ENCODE data around the gene KCNG1. TPM values are rescaled to one million over a fixed set of nuclear protein-coding genes. Genes with fewer than 3 reads are reported as not detected.

KCNG1 gene
- total and polyA plus RNA-seq, 2 of the 4 experiments (the other 2 are of a cell fraction) = 23.7 to 51.4 TPM

DNA sequence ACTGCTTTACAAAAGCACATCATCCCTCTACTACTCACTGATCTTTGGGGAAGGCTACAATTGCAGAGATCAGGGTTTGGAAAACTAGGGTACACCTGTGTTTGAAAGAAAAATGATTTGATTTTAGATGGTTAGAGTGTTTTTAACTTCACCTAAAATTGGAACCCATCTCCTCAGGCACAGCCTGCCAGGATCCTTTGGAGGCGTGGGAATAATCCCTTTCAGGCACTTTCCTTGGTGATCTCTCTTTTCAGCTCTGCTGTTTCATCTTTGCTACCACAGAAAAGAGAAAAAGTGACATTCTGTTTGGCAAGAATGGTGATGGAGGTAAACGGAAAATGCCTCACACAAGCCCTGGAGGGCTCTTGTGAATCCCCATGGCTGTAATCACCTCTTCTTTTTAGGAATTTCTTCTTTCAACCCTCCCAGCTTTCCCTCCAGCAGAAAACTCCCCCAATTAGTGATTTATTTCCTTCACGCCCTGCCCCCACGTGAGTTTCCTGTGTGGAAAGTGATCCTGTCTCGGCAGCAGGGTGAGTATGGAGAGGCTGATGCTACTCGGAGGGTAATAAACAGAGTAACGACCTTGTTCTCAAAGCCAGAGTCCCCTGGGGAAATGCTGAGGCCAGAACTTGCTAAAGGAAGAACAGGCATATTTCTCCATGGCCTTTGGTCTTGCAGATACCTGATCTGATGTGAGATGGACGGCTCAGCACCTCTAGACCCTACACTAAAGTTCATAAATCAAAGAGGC is 9.2 kb downstream of the KCNG1 start:
- Histone ChIP-seq H3K9me1 (ENCODE audit: insufficient read depth, low read length) (no peaks in the 10 kb centered on the region), H2BK120ac (ENCODE audit: low read depth, low read length) (no peak overlapping the region), H2BK5ac (ENCODE audit: low read depth, low read length, poor library complexity, severe bottlenecking) (no peak overlapping the region), H3K56ac (ENCODE audit: extremely low read depth, insufficient read depth, low read length) (no peak overlapping the region), H2BK20ac (ENCODE audit: low read depth, low read length) (no peak overlapping the region), H2AK9ac (replicated peaks; ENCODE audit: low read depth, low read length, poor library complexity) (no peak overlapping the region), H2AFZ (replicated peaks; ENCODE audit: low read length, poor library complexity) (no peak overlapping the region), H3K9ac (ENCODE audit: low read depth, low read length) (no peak overlapping the region), H3K4me1 (ENCODE audit: control insufficient read depth, insufficient read depth, low read length) (peaks cover 3% of the 10 kb centered on the region), H3K27ac (ENCODE audit: insufficient read depth, low read length) (no peak overlapping the region), H3K18ac (ENCODE audit: low read depth, low read length) (no peak overlapping the region), H4K5ac (ENCODE audit: low read depth, low read length) (no peak overlapping the region), H4K20me1 (ENCODE audit: insufficient read depth, low read length) (peaks cover 19% of the 10 kb centered on the region), H3K4ac (ENCODE audit: low read depth, low read length) (no peak overlapping the region), H3K27me3 (ENCODE audit: control insufficient read depth, insufficient read depth, low read length) (no peaks in the 10 kb centered on the region), H3K79me1 (ENCODE audit: low read depth in 1 of 2, low read length in 2 of 2) (peaks cover 39 to 69% of the 10 kb centered on the region in 2 experiments), H3K14ac (replicated peaks; ENCODE audit: low read depth, low read length) (no peak overlapping the region), H2BK15ac (ENCODE audit: low read depth, low read length) (no peak overlapping the region), H4K91ac (ENCODE audit: insufficient read depth, low read depth, low read length) (no peak overlapping the region), H3K9me3 (ENCODE audit: control insufficient read depth, insufficient read depth, low read length) (no peaks in the 10 kb centered on the region), H3K4me2 (ENCODE audit: low read depth, low read length) (no peak overlapping the region), H3K4me3 (ENCODE audit: insufficient read depth, low read depth, low read length) (no peak overlapping the region), H3K23ac (ENCODE audit: low read depth, low read length) (no peak overlapping the region), H2AK5ac (ENCODE audit: low read depth, low read length) (no peak overlapping the region), H4K8ac (ENCODE audit: low read depth in 2 of 2, low read length in 2 of 2) (no peak overlapping the region), H3K36me3 (ENCODE audit: control insufficient read depth, insufficient read depth, low read length) (peaks cover 10% of the 10 kb centered on the region)
- 40% methylated on average over 1 of the region's 8 CpGs; no CpG with 5 or more reads in 1 of the 2 experiments for WGBS, 2 experiments (ENCODE audit: extremely low coverage in 2 of 2, insufficient read length in 1 of 2)
- intact Hi-C loops (cut with micrococcal nuclease) = loop anchor here (10.0 kb wide), 1 partner anchor 201 kb away; no protein-coding TSS in a partner anchor
- POLR2A ChIA-PET (ENCODE audit: unreplicated experiment) = no interaction called here
- DNase-seq (no peak), ATAC-seq (ENCODE audit: low read depth) (no peak)
- BruUV-seq (replicated peaks) = no TSS peak
- TF ChIP-seq MAFK (IDR thresholded peaks at IDR 0.05; ENCODE audit: low read depth, low read length) (no peak), SMC3 (IDR thresholded peaks at IDR 0.05; ENCODE audit: low read depth, low read length) (no peak), RCOR1 (IDR thresholded peaks at IDR 0.05; ENCODE audit: insufficient replicate concordance, low read length) (no peak), CEBPB (IDR thresholded peaks at IDR 0.05; ENCODE audit: low read depth, low read length) (no peak), ELK1 (IDR thresholded peaks at IDR 0.05; ENCODE audit: borderline replicate concordance, low read depth, low read length) (no peak), MAZ (IDR thresholded peaks at IDR 0.05; ENCODE audit: borderline replicate concordance, low read depth, low read length) (no peak), RFX5 (IDR thresholded peaks at IDR 0.05; ENCODE audit: low read depth, low read length) (no peak), BHLHE40 (IDR thresholded peaks at IDR 0.05; ENCODE audit: low read depth, low read length) (no peak)
- dilution Hi-C loops (cut with HindIII; ENCODE audit: low sequenced_read_pairs, unreplicated experiment) = no loop called here
- CTCF ChIA-PET = no interaction called here
- in situ Hi-C loops (cut with MboI; ENCODE audit: low sequenced_read_pairs) = no loop called here

Data from IMR-90 (cell line).